A549 (cell line): Measurements from ENCODE around the gene ZFP36L1.

Experiments used
- MYC ChIP-seq: IDR thresholded peaks from 2 replicates; pipeline ENCODE4 v1.6.1; 2012; ENCODE audit warnings: mild to moderate bottlenecking, inconsistent platforms, low read length, improper control_type of control experiment, borderline replicate concordance
- SMC3 ChIP-seq: fragments of >200 bp; sonication (Bioruptor Twin); formaldehyde crosslinking; IDR thresholded peaks from 3 replicates; pipeline ENCODE4 v1.6.1; 2018; ENCODE audit warnings: inconsistent platforms
- TF ChIP-seq, protein P1 (sequence below): fragments of >200 bp; sonication (Bioruptor Twin); formaldehyde crosslinking; IDR thresholded peaks from 3 replicates; pipeline ENCODE4 v1.5.1; 2016
- TF ChIP-seq, protein P2 (sequence below): fragments of 150-350 bp; IDR thresholded peaks from 2 replicates; pipeline ENCODE4 v1.6.1; 2014; ENCODE audit warnings: low read depth, mild to moderate bottlenecking, low read length

DNA sequence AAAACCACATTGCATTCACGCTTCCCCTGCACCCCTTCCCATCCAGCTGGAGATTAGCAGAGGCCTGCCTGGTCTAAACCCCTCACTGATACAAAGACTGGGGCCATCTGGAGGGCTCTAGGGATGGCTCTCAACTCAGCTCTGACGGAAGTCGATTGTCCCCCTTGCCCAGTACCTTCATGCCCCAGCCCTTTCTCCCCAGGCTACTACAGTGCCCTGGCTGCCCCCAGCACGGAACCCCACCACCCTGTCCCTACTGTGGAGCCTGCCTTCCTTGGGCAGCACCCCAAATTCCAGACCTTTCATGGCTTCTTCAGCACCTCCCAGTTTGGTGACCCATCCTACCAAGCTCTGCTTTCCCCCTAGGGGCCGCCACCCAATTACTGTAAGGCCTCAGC lies 25.6 kb downstream of the ZFP36L1 start:
- TF ChIP-seq, protein P1, sequence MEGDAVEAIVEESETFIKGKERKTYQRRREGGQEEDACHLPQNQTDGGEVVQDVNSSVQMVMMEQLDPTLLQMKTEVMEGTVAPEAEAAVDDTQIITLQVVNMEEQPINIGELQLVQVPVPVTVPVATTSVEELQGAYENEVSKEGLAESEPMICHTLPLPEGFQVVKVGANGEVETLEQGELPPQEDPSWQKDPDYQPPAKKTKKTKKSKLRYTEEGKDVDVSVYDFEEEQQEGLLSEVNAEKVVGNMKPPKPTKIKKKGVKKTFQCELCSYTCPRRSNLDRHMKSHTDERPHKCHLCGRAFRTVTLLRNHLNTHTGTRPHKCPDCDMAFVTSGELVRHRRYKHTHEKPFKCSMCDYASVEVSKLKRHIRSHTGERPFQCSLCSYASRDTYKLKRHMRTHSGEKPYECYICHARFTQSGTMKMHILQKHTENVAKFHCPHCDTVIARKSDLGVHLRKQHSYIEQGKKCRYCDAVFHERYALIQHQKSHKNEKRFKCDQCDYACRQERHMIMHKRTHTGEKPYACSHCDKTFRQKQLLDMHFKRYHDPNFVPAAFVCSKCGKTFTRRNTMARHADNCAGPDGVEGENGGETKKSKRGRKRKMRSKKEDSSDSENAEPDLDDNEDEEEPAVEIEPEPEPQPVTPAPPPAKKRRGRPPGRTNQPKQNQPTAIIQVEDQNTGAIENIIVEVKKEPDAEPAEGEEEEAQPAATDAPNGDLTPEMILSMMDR = no peak
- TF ChIP-seq, protein P2, sequence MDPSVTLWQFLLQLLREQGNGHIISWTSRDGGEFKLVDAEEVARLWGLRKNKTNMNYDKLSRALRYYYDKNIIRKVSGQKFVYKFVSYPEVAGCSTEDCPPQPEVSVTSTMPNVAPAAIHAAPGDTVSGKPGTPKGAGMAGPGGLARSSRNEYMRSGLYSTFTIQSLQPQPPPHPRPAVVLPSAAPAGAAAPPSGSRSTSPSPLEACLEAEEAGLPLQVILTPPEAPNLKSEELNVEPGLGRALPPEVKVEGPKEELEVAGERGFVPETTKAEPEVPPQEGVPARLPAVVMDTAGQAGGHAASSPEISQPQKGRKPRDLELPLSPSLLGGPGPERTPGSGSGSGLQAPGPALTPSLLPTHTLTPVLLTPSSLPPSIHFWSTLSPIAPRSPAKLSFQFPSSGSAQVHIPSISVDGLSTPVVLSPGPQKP = no peak
- TF ChIP-seq SMC3 = no peak
- no peak for TF ChIP-seq MYC
